ENCODE results near the gene ALDH7A1.

The ALDH7A1 gene

DNA sequence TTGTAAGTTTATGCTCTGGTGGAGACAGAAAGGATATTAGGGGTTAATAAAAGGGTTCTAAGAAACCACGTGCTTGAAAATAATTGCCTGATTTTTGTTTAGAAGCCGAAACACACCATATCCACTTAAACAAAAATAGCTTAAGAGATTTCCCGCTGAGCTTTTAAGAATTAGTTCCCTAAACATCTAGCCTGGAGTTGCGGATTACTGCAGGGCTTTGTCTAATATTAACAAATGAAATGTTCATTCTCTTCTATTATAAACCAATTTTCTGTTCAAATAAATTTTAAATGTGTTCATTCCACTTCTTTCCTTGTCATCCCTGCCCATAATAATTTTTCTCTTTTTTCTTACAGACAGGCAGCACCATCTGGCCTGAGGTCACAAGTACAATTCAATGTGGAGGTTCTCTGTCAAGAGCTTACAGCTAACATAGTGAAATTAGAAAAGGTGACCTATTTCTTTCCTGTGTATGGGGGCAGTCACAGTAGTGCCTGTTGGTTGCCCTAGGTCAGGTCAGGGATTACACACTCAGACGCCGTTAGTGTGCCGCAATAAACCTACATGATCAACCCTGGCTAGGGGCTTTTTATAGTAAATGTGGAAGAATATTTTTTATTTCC, 106.5 kb downstream of the ALDH7A1 start:
- no peaks in the 10 kb centered on the region for H3K9me3 Mint-ChIP-seq
- peaks cover 48% of the 10 kb centered on the region for H3K36me3 Mint-ChIP-seq (ENCODE audit: low read depth)
- H3K27me3 Mint-ChIP-seq (ENCODE audit: low read depth, poor library complexity) = no peaks in the 10 kb centered on the region
- peak overlapping the region; percentile 48 for H3K27ac Mint-ChIP-seq
- H3K4me1 Mint-ChIP-seq = peaks cover 54% of the 10 kb centered on the region
- no peak for DNase-seq
- no peak overlapping the region for H3K4me3 Mint-ChIP-seq
- TF ChIP-seq CTCF (IDR thresholded peaks at IDR 0.05) = no peak

GRCh38 chr5:126487596-126487995, 107.4 kb downstream of the ALDH7A1 start:
- Mint-ChIP-seq H3K4me1 (peaks cover 55% of the 10 kb centered on the region), H3K4me3 (no peak overlapping the region), H3K36me3 (ENCODE audit: low read depth) (peaks cover 57% of the 10 kb centered on the region), H3K27ac (no peak overlapping the region), H3K9me3 (peaks cover 6% of the 10 kb centered on the region), H3K27me3 (ENCODE audit: low read depth, poor library complexity) (no peaks in the 10 kb centered on the region)
- no peak for TF ChIP-seq CTCF (IDR thresholded peaks at IDR 0.05)
- no peak for DNase-seq

GRCh38 chr5:126486332-126486731, 108.7 kb downstream of the ALDH7A1 start:
- H3K27me3 Mint-ChIP-seq (ENCODE audit: low read depth, poor library complexity) = no peaks in the 10 kb centered on the region
- no peak overlapping the region for H3K27ac Mint-ChIP-seq
- no peak for DNase-seq
- peaks cover 59% of the 10 kb centered on the region for H3K36me3 Mint-ChIP-seq (ENCODE audit: low read depth)
- no peak for TF ChIP-seq CTCF (IDR thresholded peaks at IDR 0.05)
- H3K4me3 Mint-ChIP-seq = no peak overlapping the region
- peaks cover 53% of the 10 kb centered on the region for H3K4me1 Mint-ChIP-seq
- peaks cover 6% of the 10 kb centered on the region for H3K9me3 Mint-ChIP-seq

- no peak overlapping the region for H3K27ac Mint-ChIP-seq
Measured at GRCh38 chr5:126484253-126484652, 110.8 kb downstream of the ALDH7A1 start.

GRCh38 chr5:126483156-126483555, 111.9 kb downstream of the ALDH7A1 start:
- Mint-ChIP-seq H3K9me3 (peaks cover 6% of the 10 kb centered on the region), H3K4me3 (peak overlapping the region; percentile 21), H3K36me3 (ENCODE audit: low read depth) (peaks cover 63% of the 10 kb centered on the region), H3K27me3 (ENCODE audit: low read depth, poor library complexity) (peaks cover 1% of the 10 kb centered on the region), H3K27ac (peak overlapping the region; percentile 97), H3K4me1 (peaks cover 39% of the 10 kb centered on the region)
- no peak for DNase-seq
- no peak for TF ChIP-seq CTCF (IDR thresholded peaks at IDR 0.05)

More at GRCh38 chr5:126484253-126484652, 110.8 kb downstream of the ALDH7A1 start:
- Mint-ChIP-seq H3K27me3 (ENCODE audit: low read depth, poor library complexity) (no peaks in the 10 kb centered on the region), H3K4me1 (peaks cover 50% of the 10 kb centered on the region), H3K4me3 (no peak overlapping the region), H3K36me3 (ENCODE audit: low read depth) (peaks cover 68% of the 10 kb centered on the region), H3K9me3 (peaks cover 6% of the 10 kb centered on the region)
- no peak for DNase-seq
- no peak for TF ChIP-seq CTCF (IDR thresholded peaks at IDR 0.05)

DNA sequence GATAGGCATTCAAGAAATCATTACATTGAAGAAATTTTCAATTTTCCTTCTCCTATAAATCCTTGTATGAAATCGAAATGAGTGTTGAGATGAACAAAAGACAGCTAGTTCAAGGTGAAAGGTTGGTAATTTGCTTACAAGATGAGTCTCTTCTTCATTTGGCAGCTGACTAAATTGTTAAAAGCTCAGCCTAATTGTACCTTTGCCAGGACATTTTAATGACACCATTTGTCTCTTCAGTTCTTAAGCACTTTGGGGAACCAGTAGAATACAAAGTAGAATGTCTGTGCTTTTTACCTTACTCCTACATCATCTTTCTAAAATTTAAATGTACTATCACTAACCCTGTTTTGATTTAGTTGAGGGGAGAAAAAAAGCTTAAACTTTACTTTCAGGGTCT, 112.4 kb downstream of the ALDH7A1 start:
- peaks cover 6% of the 10 kb centered on the region for H3K9me3 Mint-ChIP-seq
- peak overlapping the region; percentile 97 for H3K27ac Mint-ChIP-seq
- DNase-seq = no peak
- H3K36me3 Mint-ChIP-seq (ENCODE audit: low read depth) = peaks cover 62% of the 10 kb centered on the region
- TF ChIP-seq CTCF (IDR thresholded peaks at IDR 0.05) = no peak
- peaks cover 7% of the 10 kb centered on the region for H3K27me3 Mint-ChIP-seq (ENCODE audit: low read depth, poor library complexity)
- H3K4me1 Mint-ChIP-seq = peaks cover 39% of the 10 kb centered on the region
- H3K4me3 Mint-ChIP-seq = peak overlapping the region; percentile 21
